ENCODE data around the gene NRAP. TPM values are rescaled to one million over a fixed set of nuclear protein-coding genes. Genes with fewer than 3 reads are reported as not detected.

Gene NRAP
- total RNA-seq, 1 experiment from 2014 or later = not detected

DNA sequence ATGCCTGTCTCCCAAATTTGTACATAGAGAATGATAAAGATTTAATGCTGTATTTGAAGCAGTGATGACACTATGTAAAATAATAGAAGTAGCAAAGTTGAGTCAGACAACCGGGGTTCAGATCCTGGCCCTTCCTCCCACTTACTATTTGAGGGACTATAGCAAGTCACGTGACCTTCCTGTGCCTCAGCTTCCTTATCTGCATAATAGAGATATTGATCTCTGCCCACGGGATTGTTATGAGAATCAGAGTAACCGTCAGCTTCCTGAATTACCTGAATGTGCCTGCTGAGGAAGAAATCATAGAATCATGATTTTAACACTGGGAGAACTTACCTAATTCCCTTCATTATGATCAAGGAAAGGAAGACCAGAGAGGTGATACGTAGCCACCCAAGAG is 42.8 kb upstream of the NRAP start:
- Histone ChIP-seq H3K27me3 (ENCODE audit: control insufficient read depth, insufficient read depth, low read length) (no peaks in the 10 kb centered on the region), H3K27ac (ENCODE audit: low read length) (no peak overlapping the region), H3K36me3 (ENCODE audit: control insufficient read depth, insufficient read depth, low read length) (no peaks in the 10 kb centered on the region), H3K4me3 (ENCODE audit: low read depth in 2 of 2, low read length in 2 of 2) (no peak overlapping the region), H3K9me3 (ENCODE audit: control insufficient read depth, insufficient read depth, low read depth, low read length) (no peaks in the 10 kb centered on the region), H3K4me1 (ENCODE audit: control insufficient read depth, insufficient read depth, low read length) (no peaks in the 10 kb centered on the region)
- BruUV-seq (replicated peaks) = no TSS peak
- TF ChIP-seq, protein P1, sequence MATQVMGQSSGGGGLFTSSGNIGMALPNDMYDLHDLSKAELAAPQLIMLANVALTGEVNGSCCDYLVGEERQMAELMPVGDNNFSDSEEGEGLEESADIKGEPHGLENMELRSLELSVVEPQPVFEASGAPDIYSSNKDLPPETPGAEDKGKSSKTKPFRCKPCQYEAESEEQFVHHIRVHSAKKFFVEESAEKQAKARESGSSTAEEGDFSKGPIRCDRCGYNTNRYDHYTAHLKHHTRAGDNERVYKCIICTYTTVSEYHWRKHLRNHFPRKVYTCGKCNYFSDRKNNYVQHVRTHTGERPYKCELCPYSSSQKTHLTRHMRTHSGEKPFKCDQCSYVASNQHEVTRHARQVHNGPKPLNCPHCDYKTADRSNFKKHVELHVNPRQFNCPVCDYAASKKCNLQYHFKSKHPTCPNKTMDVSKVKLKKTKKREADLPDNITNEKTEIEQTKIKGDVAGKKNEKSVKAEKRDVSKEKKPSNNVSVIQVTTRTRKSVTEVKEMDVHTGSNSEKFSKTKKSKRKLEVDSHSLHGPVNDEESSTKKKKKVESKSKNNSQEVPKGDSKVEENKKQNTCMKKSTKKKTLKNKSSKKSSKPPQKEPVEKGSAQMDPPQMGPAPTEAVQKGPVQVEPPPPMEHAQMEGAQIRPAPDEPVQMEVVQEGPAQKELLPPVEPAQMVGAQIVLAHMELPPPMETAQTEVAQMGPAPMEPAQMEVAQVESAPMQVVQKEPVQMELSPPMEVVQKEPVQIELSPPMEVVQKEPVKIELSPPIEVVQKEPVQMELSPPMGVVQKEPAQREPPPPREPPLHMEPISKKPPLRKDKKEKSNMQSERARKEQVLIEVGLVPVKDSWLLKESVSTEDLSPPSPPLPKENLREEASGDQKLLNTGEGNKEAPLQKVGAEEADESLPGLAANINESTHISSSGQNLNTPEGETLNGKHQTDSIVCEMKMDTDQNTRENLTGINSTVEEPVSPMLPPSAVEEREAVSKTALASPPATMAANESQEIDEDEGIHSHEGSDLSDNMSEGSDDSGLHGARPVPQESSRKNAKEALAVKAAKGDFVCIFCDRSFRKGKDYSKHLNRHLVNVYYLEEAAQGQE (IDR thresholded peaks at IDR 0.05; ENCODE audit: insufficient read depth in 1 of 2, low read depth in 2 of 2, low read length in 1 of 2) = no peak
- TF ChIP-seq, protein P2, sequence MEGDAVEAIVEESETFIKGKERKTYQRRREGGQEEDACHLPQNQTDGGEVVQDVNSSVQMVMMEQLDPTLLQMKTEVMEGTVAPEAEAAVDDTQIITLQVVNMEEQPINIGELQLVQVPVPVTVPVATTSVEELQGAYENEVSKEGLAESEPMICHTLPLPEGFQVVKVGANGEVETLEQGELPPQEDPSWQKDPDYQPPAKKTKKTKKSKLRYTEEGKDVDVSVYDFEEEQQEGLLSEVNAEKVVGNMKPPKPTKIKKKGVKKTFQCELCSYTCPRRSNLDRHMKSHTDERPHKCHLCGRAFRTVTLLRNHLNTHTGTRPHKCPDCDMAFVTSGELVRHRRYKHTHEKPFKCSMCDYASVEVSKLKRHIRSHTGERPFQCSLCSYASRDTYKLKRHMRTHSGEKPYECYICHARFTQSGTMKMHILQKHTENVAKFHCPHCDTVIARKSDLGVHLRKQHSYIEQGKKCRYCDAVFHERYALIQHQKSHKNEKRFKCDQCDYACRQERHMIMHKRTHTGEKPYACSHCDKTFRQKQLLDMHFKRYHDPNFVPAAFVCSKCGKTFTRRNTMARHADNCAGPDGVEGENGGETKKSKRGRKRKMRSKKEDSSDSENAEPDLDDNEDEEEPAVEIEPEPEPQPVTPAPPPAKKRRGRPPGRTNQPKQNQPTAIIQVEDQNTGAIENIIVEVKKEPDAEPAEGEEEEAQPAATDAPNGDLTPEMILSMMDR (IDR thresholded peaks at IDR 0.05) = no peak
- no peak for TF ChIP-seq TCF7L2 (IDR thresholded peaks at IDR 0.05; ENCODE audit: low read depth, low read length)
- no peak for TF ChIP-seq POLR2AphosphoS5 (IDR thresholded peaks at IDR 0.05; ENCODE audit: low read depth, low read length)
- no peak for TF ChIP-seq SIN3A (IDR thresholded peaks at IDR 0.05; ENCODE audit: borderline replicate concordance, insufficient read depth, low read depth, low read length)
- no peak for ATAC-seq
- no peak for DNase-seq (ENCODE audit: low read depth, low spot score)
- intact Hi-C loops (cut with micrococcal nuclease; ENCODE audit: unreplicated experiment) = loop anchor here (10.0 kb wide), 1 partner anchor 138 kb away; no protein-coding TSS in a partner anchor
- POLR2A ChIA-PET = no interaction called here
- in situ Hi-C loops (cut with HindIII; ENCODE audit: low pct_unique_long_range_greater_than_20kb, low sequenced_read_pairs) = no loop called here
- CTCF ChIA-PET = no interaction called here

DNA sequence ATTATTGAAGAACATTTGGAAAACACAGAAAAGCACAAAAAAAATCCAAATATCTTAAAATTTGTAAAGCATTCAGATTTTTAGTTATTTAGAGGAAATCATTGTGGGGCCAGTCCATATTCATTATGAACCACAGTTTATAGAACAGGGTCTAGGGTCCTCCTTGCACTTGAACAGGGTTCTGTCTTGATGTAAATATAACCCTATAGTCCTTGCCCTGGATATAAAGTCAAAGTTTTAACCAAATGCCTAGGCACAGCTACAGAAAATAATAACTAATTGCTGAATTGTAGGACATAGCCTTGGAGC is 41.5 kb upstream of the NRAP start:
- CTCF ChIA-PET = interaction anchor here (1.0 kb wide), 1 partner anchor 186 kb away, joined by 4 read pairs; no protein-coding TSS in a partner anchor
- TF ChIP-seq, protein P2 (IDR thresholded peaks at IDR 0.05) = peak; percentile 58
- no peak for TF ChIP-seq POLR2AphosphoS5 (IDR thresholded peaks at IDR 0.05; ENCODE audit: low read depth, low read length)
- TF ChIP-seq, protein P1 (IDR thresholded peaks at IDR 0.05; ENCODE audit: insufficient read depth in 1 of 2, low read depth in 2 of 2, low read length in 1 of 2) = no peak
- no peak for TF ChIP-seq TCF7L2 (IDR thresholded peaks at IDR 0.05; ENCODE audit: low read depth, low read length)
- no peak for TF ChIP-seq SIN3A (IDR thresholded peaks at IDR 0.05; ENCODE audit: borderline replicate concordance, insufficient read depth, low read depth, low read length)
- H3K9me3 ChIP-seq (ENCODE audit: control insufficient read depth, insufficient read depth, low read depth, low read length) = no peaks in the 10 kb centered on the region
- no peaks in the 10 kb centered on the region for H3K36me3 ChIP-seq (ENCODE audit: control insufficient read depth, insufficient read depth, low read length)
- no peak overlapping the region for H3K4me3 ChIP-seq (ENCODE audit: low read depth in 2 of 2, low read length in 2 of 2)
- ATAC-seq = peak; percentile 20; the same call in 1 of the 2 replicates
- no TSS peak for BruUV-seq (replicated peaks)
- intact Hi-C loops (cut with micrococcal nuclease; ENCODE audit: unreplicated experiment) (loop anchor here (1.0 to 10.0 kb wide), 2 partner anchors 140 to 398 kb away; no protein-coding TSS in a partner anchor), in situ Hi-C loops (cut with HindIII; ENCODE audit: low pct_unique_long_range_greater_than_20kb, low sequenced_read_pairs) (no loop called here)
- no peak for DNase-seq (ENCODE audit: low read depth, low spot score)
- H3K27me3 ChIP-seq (ENCODE audit: control insufficient read depth, insufficient read depth, low read length) = no peaks in the 10 kb centered on the region
- H3K27ac ChIP-seq (ENCODE audit: low read length) = no peak overlapping the region
- no peaks in the 10 kb centered on the region for H3K4me1 ChIP-seq (ENCODE audit: control insufficient read depth, insufficient read depth, low read length)
- POLR2A ChIA-PET = no interaction called here

Data from Panc1 (cell line).